HEK293 (cell line): ENCODE results near the gene FGFR2.

Source experiments
- CTCF ChIA-PET: fragments of 350-600 bp; formaldehyde crosslinking; extraction: SDS; loops from one replicate; lab custom pipeline; 2021; ENCODE audit warnings: antibody characterized with exemption; lab: Yijun Ruan, JAX
- POLR2A ChIA-PET: fragments of 300-600 bp; formaldehyde crosslinking; extraction: SDS; loops from one replicate; lab custom pipeline; 2020; ENCODE audit warnings: antibody characterized with exemption, inconsistent platforms; lab: Yijun Ruan, JAX
- H3K27ac ChIP-seq: fragments of 200-500 bp; sonication (Bioruptor generic); 2 replicates; pipeline ENCODE4 v1.5.1; 2014; ENCODE audit warnings: low read depth, low read length, control low read depth, inconsistent platforms; ENCODE audit errors: extremely low read depth
- H3K36me3 ChIP-seq, 2 experiments: fragments of 200-500 bp in 1 of 2; sonication (Bioruptor generic) in 1 of 2; 1 replicate in 1 of 2; 2 replicates in 1 of 2; pipeline ENCODE4 v1.5.1; 2014 to 2017; ENCODE audit warnings: inconsistent platforms in 2 of 2, low read length in 2 of 2; ENCODE audit not compliant: control insufficient read depth in 2 of 2, insufficient read depth in 1 of 2
- H3K4me1 ChIP-seq: fragments of 200-500 bp; sonication (Bioruptor generic); 2 replicates; pipeline ENCODE4 v1.5.1; 2014; ENCODE audit warnings: mild to moderate bottlenecking, low read length, inconsistent platforms; ENCODE audit not compliant: control insufficient read depth, insufficient read depth
- H3K4me3 ChIP-seq: 2 replicates; pipeline ENCODE4 v1.5.1; 2011; ENCODE audit warnings: low read depth, mild to moderate bottlenecking, control low read depth, low read length, moderate library complexity
- H3K9me3 ChIP-seq: fragments of 200-500 bp; sonication (Bioruptor generic); 2 replicates; pipeline ENCODE4 v1.5.1; 2014; ENCODE audit warnings: low read depth, low read length, inconsistent platforms; ENCODE audit not compliant: control insufficient read depth, insufficient read depth
- GLIS1 ChIP-seq: fragments of 450-650 bp; formaldehyde crosslinking; IDR thresholded peaks from 2 replicates; pipeline ENCODE4 v1.5.1; 2016; ENCODE audit warnings: missing biosample characterization, missing genetic modification characterization
- KLF16 ChIP-seq: fragments of 450-650 bp; formaldehyde crosslinking; IDR thresholded peaks from 2 replicates; pipeline ENCODE4 v1.5.1; 2017; ENCODE audit warnings: missing biosample characterization, missing genetic modification characterization
- PRDM1 ChIP-seq: fragments of 450-650 bp; formaldehyde crosslinking; IDR thresholded peaks from 2 replicates; pipeline ENCODE4; 2016; ENCODE audit warnings: missing biosample characterization, missing genetic modification characterization
- TCF7L2 ChIP-seq: IDR thresholded peaks from 2 replicates; pipeline ENCODE4 v1.6.1; 2011; ENCODE audit warnings: low read depth, mild to moderate bottlenecking, inconsistent platforms, low read length, moderate library complexity, borderline replicate concordance
- TRIM28 ChIP-seq: IDR thresholded peaks from 2 replicates; pipeline ENCODE4 v1.6.1; 2011; ENCODE audit warnings: low read length, control low read depth, borderline replicate concordance
- WT1 ChIP-seq: fragments of 450-650 bp; formaldehyde crosslinking; IDR thresholded peaks from 2 replicates; pipeline ENCODE4 v1.5.1; 2016; ENCODE audit warnings: missing biosample characterization, missing genetic modification characterization
- ZFHX2 ChIP-seq: fragments of 450-650 bp; formaldehyde crosslinking; conservative IDR thresholded peaks from 2 replicates; pipeline ENCODE4 v1.5.1; 2016; ENCODE audit warnings: missing biosample characterization, missing genetic modification characterization
- ZIC2 ChIP-seq: fragments of 450-650 bp; formaldehyde crosslinking; IDR thresholded peaks from 2 replicates; pipeline ENCODE4 v1.5.1; 2016; ENCODE audit warnings: missing biosample characterization, missing genetic modification characterization
- ZNF169 ChIP-seq: fragments of 450-650 bp; formaldehyde crosslinking; IDR thresholded peaks from 2 replicates; pipeline ENCODE4 v1.5.1; 2016; ENCODE audit warnings: missing biosample characterization, missing genetic modification characterization
- ZNF175 ChIP-seq: fragments of 450-650 bp; formaldehyde crosslinking; IDR thresholded peaks from 2 replicates; pipeline ENCODE4 v1.5.1; 2016; ENCODE audit warnings: missing biosample characterization, missing genetic modification characterization
- ZNF292 ChIP-seq: fragments of 450-650 bp; formaldehyde crosslinking; IDR thresholded peaks from 2 replicates; pipeline ENCODE4 v1.5.1; 2016; ENCODE audit warnings: low read depth, missing biosample characterization, missing genetic modification characterization, borderline replicate concordance
- ZNF341 ChIP-seq: fragments of 450-650 bp; formaldehyde crosslinking; IDR thresholded peaks from 2 replicates; pipeline ENCODE4; 2016; ENCODE audit warnings: low read depth, missing biosample characterization, missing genetic modification characterization
- ZNF366 ChIP-seq: fragments of 450-650 bp; formaldehyde crosslinking; conservative IDR thresholded peaks from 2 replicates; pipeline ENCODE4 v1.5.1; 2016; ENCODE audit warnings: missing biosample characterization, missing genetic modification characterization
- ZNF510 ChIP-seq: fragments of 450-650 bp; formaldehyde crosslinking; IDR thresholded peaks from 2 replicates; pipeline ENCODE4 v1.5.1; 2018; ENCODE audit warnings: mild to moderate bottlenecking, missing genetic modification characterization, missing biosample characterization; ENCODE audit not compliant: insufficient replicate concordance
- ZNF623 ChIP-seq: fragments of 450-650 bp; formaldehyde crosslinking; IDR thresholded peaks from 2 replicates; pipeline ENCODE4 v1.5.1; 2016; ENCODE audit warnings: missing biosample characterization, missing genetic modification characterization
- ZNF701 ChIP-seq: fragments of 450-650 bp; formaldehyde crosslinking; IDR thresholded peaks from 2 replicates; pipeline ENCODE4 v1.5.1; 2016; ENCODE audit warnings: missing biosample characterization, missing genetic modification characterization
- ZNF785 ChIP-seq: fragments of 450-650 bp; formaldehyde crosslinking; IDR thresholded peaks from 2 replicates; pipeline ENCODE4 v1.5.1; 2016; ENCODE audit warnings: missing biosample characterization, missing genetic modification characterization
- ZSCAN23 ChIP-seq: fragments of 450-650 bp; formaldehyde crosslinking; IDR thresholded peaks from 2 replicates; pipeline ENCODE4 v1.5.1; 2016; ENCODE audit warnings: missing biosample characterization, missing genetic modification characterization
- TF ChIP-seq, protein P1 (sequence below): fragments of 450-650 bp; formaldehyde crosslinking; IDR thresholded peaks from 2 replicates; pipeline ENCODE4 v1.5.1; 2017; ENCODE audit warnings: missing biosample characterization, missing genetic modification characterization
- TF ChIP-seq, protein P2 (sequence below): fragments of 450-650 bp; IDR thresholded peaks from 2 replicates; pipeline ENCODE4 v1.5.1; 2018; ENCODE audit warnings: missing biosample characterization, mild to moderate bottlenecking, missing genetic modification characterization

Gene FGFR2

DNA sequence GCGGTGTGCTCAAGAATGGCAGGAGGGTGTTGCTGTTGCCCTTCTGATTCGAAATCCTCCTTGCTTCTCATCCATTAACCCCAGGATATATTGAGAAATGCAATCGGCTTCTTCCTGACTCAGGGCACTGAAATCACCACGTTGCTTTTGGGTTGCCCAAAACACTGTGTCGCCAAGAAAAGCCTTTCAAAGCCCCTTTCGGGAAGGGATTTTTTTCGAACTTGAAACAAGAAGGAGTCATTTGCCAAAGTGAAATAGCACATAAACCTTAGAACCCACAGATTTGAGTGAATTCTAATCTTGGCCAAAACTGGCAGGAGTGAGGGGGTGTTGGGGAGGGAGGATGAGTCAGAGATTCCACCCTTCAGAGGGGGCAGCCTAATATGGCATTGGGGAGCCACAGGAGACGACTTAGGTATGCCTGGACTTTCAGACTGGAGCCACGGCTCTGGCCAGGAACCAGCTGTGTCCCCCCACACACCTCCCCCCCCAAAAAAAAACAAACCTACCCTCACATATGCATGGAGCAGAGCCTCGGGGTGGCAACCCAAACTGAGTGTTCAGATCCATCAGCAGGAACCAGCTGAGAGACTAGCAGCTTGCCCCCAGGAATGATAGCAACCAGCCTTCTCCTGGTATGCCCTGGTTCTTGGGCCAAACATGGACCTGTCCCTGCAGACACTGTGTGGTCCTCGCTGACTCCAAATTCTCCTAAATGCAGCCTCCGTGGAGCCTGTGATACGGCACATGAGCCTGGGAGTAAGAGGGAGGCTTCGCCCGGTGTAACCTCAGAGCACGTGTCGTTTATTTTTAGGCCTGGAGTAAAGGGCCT, 138.4 kb downstream of the FGFR2 start:
- H3K9me3 ChIP-seq, result no peaks in the 10 kb centered on the region
- no peak overlapping the region for H3K27ac ChIP-seq
- CTCF ChIA-PET, result interaction anchor here (0.6 to 0.9 kb wide), 3 partner anchors 92 to 272 kb away, joined by 3 to 4 read pairs (median 3); no protein-coding TSS in a partner anchor
- H3K4me3 ChIP-seq, result no peak overlapping the region
- H3K36me3 ChIP-seq, result no peaks in the 10 kb centered on the region
- H3K4me1 ChIP-seq, result no peaks in the 10 kb centered on the region
- TF ChIP-seq ZSCAN23 (tag by site-specific recombination) (no peak), KLF16 (tag by site-specific recombination) (no peak), ZIC2 (tag by site-specific recombination) (peak; percentile 70), WT1 (tag by site-specific recombination) (peak; percentile 26; the same call in 1 of the 2 replicates), GLIS1 (tag by site-specific recombination) (peak; percentile 35; the same call in 1 of the 2 replicates), ZFHX2 (tag by site-specific recombination) (peak; percentile 78)
- TF ChIP-seq, protein P1, sequence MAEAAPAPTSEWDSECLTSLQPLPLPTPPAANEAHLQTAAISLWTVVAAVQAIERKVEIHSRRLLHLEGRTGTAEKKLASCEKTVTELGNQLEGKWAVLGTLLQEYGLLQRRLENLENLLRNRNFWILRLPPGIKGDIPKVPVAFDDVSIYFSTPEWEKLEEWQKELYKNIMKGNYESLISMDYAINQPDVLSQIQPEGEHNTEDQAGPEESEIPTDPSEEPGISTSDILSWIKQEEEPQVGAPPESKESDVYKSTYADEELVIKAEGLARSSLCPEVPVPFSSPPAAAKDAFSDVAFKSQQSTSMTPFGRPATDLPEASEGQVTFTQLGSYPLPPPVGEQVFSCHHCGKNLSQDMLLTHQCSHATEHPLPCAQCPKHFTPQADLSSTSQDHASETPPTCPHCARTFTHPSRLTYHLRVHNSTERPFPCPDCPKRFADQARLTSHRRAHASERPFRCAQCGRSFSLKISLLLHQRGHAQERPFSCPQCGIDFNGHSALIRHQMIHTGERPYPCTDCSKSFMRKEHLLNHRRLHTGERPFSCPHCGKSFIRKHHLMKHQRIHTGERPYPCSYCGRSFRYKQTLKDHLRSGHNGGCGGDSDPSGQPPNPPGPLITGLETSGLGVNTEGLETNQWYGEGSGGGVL (tag by site-specific recombination), result peak; percentile 78
- POLR2A ChIA-PET, result no interaction called here

DNA sequence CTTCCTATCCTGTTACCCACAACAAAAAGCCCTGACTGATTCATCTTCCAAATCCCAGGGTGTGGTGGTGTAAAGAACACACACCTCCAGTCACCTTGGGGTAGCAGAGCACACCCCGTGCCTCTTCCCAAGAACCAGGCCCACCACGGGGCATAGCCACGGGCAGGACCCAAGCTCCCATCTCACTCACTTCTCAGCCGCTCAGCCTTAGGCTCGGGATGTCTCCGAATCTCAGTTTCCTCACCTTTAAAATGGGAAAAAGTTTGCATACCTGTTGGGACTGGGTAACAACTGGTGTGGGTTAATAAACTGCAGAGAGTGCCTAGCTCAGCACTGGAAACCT, 139.0 kb downstream of the FGFR2 start:
- no peaks in the 10 kb centered on the region for H3K36me3 ChIP-seq
- no peak overlapping the region for H3K4me3 ChIP-seq
- CTCF ChIA-PET, result no interaction called here
- no peak for TF ChIP-seq ZNF785 (tag by site-specific recombination)
- TF ChIP-seq, all 188 proteins: peak for 0
- POLR2A ChIA-PET, result no interaction called here
- Histone ChIP-seq H3K27ac (no peak overlapping the region), H3K9me3 (no peaks in the 10 kb centered on the region), H3K4me1 (no peaks in the 10 kb centered on the region)

DNA sequence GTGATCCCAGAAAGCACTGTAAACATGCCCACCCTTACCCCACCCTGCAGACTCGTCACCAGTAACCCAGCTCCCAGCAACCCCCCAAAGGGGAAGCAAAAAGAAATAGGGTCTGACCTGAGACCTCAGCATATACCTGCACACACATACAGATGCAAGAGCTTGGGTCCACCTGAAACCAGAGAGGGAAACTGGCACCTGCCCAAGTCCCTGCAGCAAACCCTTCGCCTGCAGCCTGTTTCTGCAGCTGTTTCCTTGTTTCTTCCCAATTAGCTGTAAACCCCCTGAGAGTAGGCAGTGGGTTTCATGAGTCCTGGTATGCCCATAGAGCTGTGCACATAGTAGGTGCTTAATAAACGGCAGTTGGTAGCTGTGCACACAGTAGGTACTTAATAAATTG, 140.5 kb downstream of the FGFR2 start:
- H3K4me3 ChIP-seq, result no peak overlapping the region
- CTCF ChIA-PET, result interaction anchor here (0.6 kb wide), 1 partner anchor 1035 kb away, joined by 5 read pairs; no protein-coding TSS in a partner anchor
- H3K9me3 ChIP-seq, result no peaks in the 10 kb centered on the region
- H3K36me3 ChIP-seq, result no peaks in the 10 kb centered on the region
- 0 out of 2 replicates have a peak, but pooled peaks cover under 1% of the 10 kb centered on the region for H3K4me1 ChIP-seq
- TF ChIP-seq ZNF510 (tag by site-specific recombination), result no peak
- no peak for TF ChIP-seq ZNF175 (tag by site-specific recombination)
- TF ChIP-seq, protein P2, sequence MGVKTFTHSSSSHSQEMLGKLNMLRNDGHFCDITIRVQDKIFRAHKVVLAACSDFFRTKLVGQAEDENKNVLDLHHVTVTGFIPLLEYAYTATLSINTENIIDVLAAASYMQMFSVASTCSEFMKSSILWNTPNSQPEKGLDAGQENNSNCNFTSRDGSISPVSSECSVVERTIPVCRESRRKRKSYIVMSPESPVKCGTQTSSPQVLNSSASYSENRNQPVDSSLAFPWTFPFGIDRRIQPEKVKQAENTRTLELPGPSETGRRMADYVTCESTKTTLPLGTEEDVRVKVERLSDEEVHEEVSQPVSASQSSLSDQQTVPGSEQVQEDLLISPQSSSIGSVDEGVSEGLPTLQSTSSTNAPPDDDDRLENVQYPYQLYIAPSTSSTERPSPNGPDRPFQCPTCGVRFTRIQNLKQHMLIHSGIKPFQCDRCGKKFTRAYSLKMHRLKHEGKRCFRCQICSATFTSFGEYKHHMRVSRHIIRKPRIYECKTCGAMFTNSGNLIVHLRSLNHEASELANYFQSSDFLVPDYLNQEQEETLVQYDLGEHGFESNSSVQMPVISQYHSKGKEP, result 0 out of 2 replicates have a peak, but pooled peaks have one; percentile 7
- no peak for TF ChIP-seq ZNF701 (tag by site-specific recombination)
- TF ChIP-seq ZNF169, result no peak
- no peak for TF ChIP-seq ZNF366 (tag by site-specific recombination)
- H3K27ac ChIP-seq, result no peak overlapping the region
- POLR2A ChIA-PET, result no interaction called here

DNA sequence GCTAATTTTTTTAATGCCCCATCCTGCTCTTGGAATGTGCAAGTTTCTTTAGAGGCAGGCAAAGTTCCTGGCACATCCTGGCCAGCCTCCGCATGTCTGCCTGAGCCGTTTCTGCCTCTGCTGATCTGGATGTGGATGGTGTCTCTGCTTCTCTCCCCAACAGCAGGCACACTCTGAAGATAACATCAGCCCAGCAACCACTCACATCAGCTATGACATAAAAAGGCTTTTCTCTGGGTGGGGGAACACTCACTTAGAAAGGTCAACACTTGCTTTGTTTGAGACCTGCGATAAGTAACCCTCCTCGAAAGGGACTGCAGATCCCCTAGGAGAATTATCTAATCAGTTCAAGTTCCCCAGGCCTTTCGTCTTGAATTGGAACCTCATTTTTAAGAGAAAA, 142.9 kb downstream of the FGFR2 start:
- POLR2A ChIA-PET, result no interaction called here
- Histone ChIP-seq H3K27ac (no peak overlapping the region), H3K4me1 (peaks cover 5% of the 10 kb centered on the region; the same call in 1 of the 2 replicates), H3K9me3 (no peaks in the 10 kb centered on the region), H3K4me3 (no peak overlapping the region), H3K36me3 (no peaks in the 10 kb centered on the region)
- CTCF ChIA-PET, result interaction anchor here (0.6 kb wide), 1 partner anchor 16 kb away, joined by 3 read pairs; no protein-coding TSS in a partner anchor
- TF ChIP-seq TRIM28 (0 out of 2 replicates have a peak, but pooled peaks have one; percentile 38), ZNF623 (tag by site-specific recombination) (no peak), ZNF341 (tag by site-specific recombination) (0 out of 2 replicates have a peak, but pooled peaks have one; percentile 25), ZNF292 (tag by site-specific recombination) (no peak), TCF7L2 (peak; percentile 72; the same call in 1 of the 2 replicates), PRDM1 (tag by site-specific recombination) (0 out of 2 replicates have a peak, but pooled peaks have one; percentile 19), GLIS1 (tag by site-specific recombination) (peak; percentile 97)
